ENCODE results near the gene PRLH. TPM values are rescaled to one million over a fixed set of nuclear protein-coding genes. Genes with fewer than 3 reads are reported as not detected.
A peak's percentile ranks its signal among the peaks of the same experiment; 100 is the strongest.

The PRLH gene
- total RNA-seq, 1 donor from 2014 or later: not detected

DNA sequence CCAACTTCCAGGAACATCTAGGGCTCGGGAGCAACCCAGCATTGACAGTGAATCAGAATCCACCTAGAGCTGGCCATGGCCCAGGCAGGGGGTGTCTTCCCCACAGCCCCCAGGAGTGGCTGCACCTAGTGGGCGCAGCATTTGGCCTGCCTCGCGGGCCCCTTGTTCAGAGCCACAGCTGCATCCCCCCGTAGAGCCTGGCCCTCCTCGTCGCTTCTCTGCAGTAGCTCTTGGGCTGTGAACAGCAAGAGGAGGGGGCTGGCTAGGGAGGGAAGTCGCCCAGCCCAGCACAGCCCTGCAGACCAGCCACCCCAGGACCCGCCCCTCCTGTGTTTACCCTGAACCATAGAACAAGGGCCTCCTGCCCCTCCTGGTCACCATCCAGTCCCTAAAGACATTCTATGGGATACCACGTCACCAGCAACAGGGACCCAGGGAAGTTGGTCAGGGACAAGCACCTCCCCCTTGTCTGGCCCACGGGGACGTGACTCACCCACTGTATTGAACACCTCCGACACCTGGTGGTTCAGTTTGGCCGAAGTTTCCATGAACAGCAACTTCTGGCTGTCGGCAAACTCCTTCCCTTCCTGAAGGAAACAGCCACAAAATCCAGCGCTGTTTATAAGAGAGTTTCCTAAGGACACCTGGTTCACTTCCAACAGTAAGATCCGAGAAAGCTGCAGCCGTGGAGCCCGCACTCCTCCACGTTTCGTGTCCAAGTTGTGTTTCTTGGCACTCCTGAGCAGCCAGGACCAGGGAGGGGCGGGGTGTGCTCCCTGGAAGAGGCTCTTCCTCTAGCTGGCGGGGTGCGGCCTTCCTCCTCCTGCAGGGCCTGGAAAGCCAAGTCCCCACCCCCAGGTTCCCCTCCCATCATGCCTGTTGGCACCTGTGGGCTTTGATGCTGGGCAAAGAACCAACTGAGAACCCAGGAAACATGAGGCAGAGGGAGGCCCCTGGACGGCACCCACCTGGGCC is 8.8 kb downstream of the PRLH start:
- FAIRE-seq: no peak
- no peak overlapping the region for H3K4me3 ChIP-seq (ENCODE audit: insufficient read depth, low read depth, low read length)
- Mint-ChIP-seq H3K4me1 (ENCODE audit: low read depth, unreplicated experiment) (peaks cover 4% of the 10 kb centered on the region), H3K36me3 (ENCODE audit: low read depth, unreplicated experiment) (peaks cover 1% of the 10 kb centered on the region), H3K9me3 (ENCODE audit: unreplicated experiment) (no peaks in the 10 kb centered on the region), H3K27me3 (ENCODE audit: low read depth, unreplicated experiment) (peaks cover 25% of the 10 kb centered on the region), H3K4me3 (ENCODE audit: unreplicated experiment) (no peak overlapping the region), H3K27ac (ENCODE audit: unreplicated experiment) (no peak overlapping the region)
- H3K9me3 ChIP-seq (ENCODE audit: insufficient read depth, low read depth, low read length): no peaks in the 10 kb centered on the region
- H2AFZ ChIP-seq (ENCODE audit: low read depth, low read length): no peak overlapping the region
- H4K20me1 ChIP-seq (ENCODE audit: insufficient read depth, low read length): no peaks in the 10 kb centered on the region
- no peaks in the 10 kb centered on the region for H3K79me2 ChIP-seq (ENCODE audit: insufficient read depth, low read length)
- H3K27me3 ChIP-seq (ENCODE audit: insufficient read depth, low read length): peaks cover 6% of the 10 kb centered on the region
- H3K4me1 ChIP-seq (ENCODE audit: insufficient read depth, low read length): peaks cover 5% of the 10 kb centered on the region
- TF ChIP-seq, protein P1, sequence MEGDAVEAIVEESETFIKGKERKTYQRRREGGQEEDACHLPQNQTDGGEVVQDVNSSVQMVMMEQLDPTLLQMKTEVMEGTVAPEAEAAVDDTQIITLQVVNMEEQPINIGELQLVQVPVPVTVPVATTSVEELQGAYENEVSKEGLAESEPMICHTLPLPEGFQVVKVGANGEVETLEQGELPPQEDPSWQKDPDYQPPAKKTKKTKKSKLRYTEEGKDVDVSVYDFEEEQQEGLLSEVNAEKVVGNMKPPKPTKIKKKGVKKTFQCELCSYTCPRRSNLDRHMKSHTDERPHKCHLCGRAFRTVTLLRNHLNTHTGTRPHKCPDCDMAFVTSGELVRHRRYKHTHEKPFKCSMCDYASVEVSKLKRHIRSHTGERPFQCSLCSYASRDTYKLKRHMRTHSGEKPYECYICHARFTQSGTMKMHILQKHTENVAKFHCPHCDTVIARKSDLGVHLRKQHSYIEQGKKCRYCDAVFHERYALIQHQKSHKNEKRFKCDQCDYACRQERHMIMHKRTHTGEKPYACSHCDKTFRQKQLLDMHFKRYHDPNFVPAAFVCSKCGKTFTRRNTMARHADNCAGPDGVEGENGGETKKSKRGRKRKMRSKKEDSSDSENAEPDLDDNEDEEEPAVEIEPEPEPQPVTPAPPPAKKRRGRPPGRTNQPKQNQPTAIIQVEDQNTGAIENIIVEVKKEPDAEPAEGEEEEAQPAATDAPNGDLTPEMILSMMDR (IDR thresholded peaks at IDR 0.05; ENCODE audit: insufficient read depth, low read depth, low read length): peak; percentile 7
- TF ChIP-seq EZH2 (IDR thresholded peaks at IDR 0.05; ENCODE audit: insufficient read depth, low read length): no peak
- H3K9ac ChIP-seq (ENCODE audit: low read length): no peak overlapping the region
- no peak overlapping the region for H3K4me2 ChIP-seq (ENCODE audit: low read length)
- H3K27ac ChIP-seq (ENCODE audit: low read depth, low read length): no peak overlapping the region
- peak; percentile 29 for DNase-seq (ENCODE audit: low read depth)
- no peaks in the 10 kb centered on the region for H3K36me3 ChIP-seq (ENCODE audit: insufficient read depth, low read length)

DNA sequence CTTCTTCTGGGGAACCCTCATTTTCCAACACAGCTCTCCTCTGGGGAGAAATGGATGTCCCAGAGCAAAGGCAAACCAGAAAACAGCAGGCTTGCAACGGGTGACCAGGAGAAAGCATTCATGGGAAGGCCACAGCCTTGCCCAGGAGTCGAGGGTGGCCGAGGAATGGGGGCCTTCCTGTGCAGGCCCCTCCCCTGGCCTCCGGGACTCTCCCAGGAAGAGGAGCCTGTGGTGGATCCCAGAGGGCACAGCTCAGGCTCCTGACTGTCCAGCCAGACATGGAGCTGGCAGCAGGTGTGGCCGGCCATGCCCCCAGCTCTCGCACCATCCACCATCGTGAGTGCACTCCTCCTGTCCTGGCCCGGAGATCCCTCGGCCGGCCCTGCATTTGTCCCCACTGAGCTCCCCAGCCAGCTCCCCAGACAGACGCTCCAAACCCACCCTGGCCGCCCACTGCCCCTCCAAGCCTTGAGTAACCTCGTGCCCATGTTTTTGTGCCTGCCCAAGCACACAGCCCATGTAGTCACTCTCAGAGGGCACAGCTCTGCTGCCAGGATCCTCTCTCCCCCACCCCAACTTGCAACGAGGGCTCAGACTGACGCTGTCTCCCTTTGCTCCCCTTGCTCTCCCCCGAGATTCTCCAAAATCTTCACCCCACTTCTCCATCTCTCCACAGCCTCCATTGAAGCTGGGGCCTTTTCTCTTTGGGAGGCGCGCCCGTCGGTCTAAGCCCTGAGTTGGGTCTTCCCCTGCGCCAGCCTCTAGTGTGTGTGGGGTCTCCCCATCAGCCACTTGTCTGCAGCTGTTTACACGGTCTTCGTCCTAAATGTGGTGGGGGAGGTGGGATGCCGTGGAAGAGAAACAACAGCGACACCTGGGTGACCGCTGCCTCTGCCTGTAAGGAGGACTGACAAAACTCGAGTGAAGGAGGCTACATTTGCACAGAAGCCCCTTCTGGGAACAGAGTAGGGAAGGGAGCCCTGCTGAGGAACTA is 9.8 kb downstream of the PRLH start:
- Mint-ChIP-seq H3K36me3 (ENCODE audit: low read depth, unreplicated experiment) (peaks cover 1% of the 10 kb centered on the region), H3K27ac (ENCODE audit: unreplicated experiment) (no peak overlapping the region), H3K27me3 (ENCODE audit: low read depth, unreplicated experiment) (peaks cover 25% of the 10 kb centered on the region), H3K9me3 (ENCODE audit: unreplicated experiment) (no peaks in the 10 kb centered on the region), H3K4me3 (ENCODE audit: unreplicated experiment) (no peak overlapping the region), H3K4me1 (ENCODE audit: low read depth, unreplicated experiment) (peaks cover 4% of the 10 kb centered on the region)
- no peaks in the 10 kb centered on the region for H4K20me1 ChIP-seq (ENCODE audit: insufficient read depth, low read length)
- H3K36me3 ChIP-seq (ENCODE audit: insufficient read depth, low read length): no peaks in the 10 kb centered on the region
- H2AFZ ChIP-seq (ENCODE audit: low read depth, low read length): no peak overlapping the region
- DNase-seq (ENCODE audit: low read depth) (no peak), FAIRE-seq (no peak)
- H3K27ac ChIP-seq (ENCODE audit: low read depth, low read length): no peak overlapping the region
- H3K27me3 ChIP-seq (ENCODE audit: insufficient read depth, low read length): peaks cover 6% of the 10 kb centered on the region
- H3K4me3 ChIP-seq (ENCODE audit: insufficient read depth, low read depth, low read length): no peak overlapping the region
- peaks cover 5% of the 10 kb centered on the region for H3K4me1 ChIP-seq (ENCODE audit: insufficient read depth, low read length)
- no peaks in the 10 kb centered on the region for H3K79me2 ChIP-seq (ENCODE audit: insufficient read depth, low read length)
- no peak overlapping the region for H3K9ac ChIP-seq (ENCODE audit: low read length)
- TF ChIP-seq, protein P1 (IDR thresholded peaks at IDR 0.05; ENCODE audit: insufficient read depth, low read depth, low read length): no peak
- no peak for TF ChIP-seq EZH2 (IDR thresholded peaks at IDR 0.05; ENCODE audit: insufficient read depth, low read length)
- H3K9me3 ChIP-seq (ENCODE audit: insufficient read depth, low read depth, low read length): no peaks in the 10 kb centered on the region
- no peak overlapping the region for H3K4me2 ChIP-seq (ENCODE audit: low read length)
